Natural killer cell treated with Interleukin-12 subunit alpha and Interleukin-12 subunit beta and Interleukin-15 and Interleukin-18, amount 100 ng/mL, for 72 hours (primary cell): ENCODE results near the gene ABCC3. TPM values are rescaled to one million over a fixed set of nuclear protein-coding genes. Genes with fewer than 3 reads are reported as not detected.

ENCODE experiments used
- ATAC-seq, 2 donors: fragments of 150-1000 bp; cut with Tn5 transposase in 1 of 2; sonication (Bioruptor Pico), chemical (Tn5 transposase) in 1 of 2; 2 replicates each; pipeline ENCODE4 v1.10.0; 2021
- DNase-seq: peaks from one replicate; pipeline ENCODE4 v3.0.0; 2022; ENCODE audit warnings: low spot score
- H3K27ac Mint-ChIP-seq, 2 donors: 1 replicate in 1 of 2; 2 replicates in 1 of 2; pipeline ENCODE4 v1.8.0; 2022; ENCODE audit warnings: mixed read lengths in 2 of 2, mild to moderate bottlenecking in 1 of 2, moderate library complexity in 1 of 2
- H3K27me3 Mint-ChIP-seq, 2 donors: 1 replicate in 1 of 2; 2 replicates in 1 of 2; pipeline ENCODE4 v1.8.0; 2022; ENCODE audit warnings: mixed read lengths in 2 of 2
- H3K36me3 Mint-ChIP-seq: one replicate; pipeline ENCODE4 v1.8.0; 2022; ENCODE audit warnings: mixed read lengths
- H3K4me1 Mint-ChIP-seq, 2 donors: 1 replicate in 1 of 2; 2 replicates in 1 of 2; pipeline ENCODE4 v1.8.0; 2022; ENCODE audit warnings: low read depth in 2 of 2, mixed read lengths in 2 of 2, mild to moderate bottlenecking in 1 of 2
- H3K4me3 Mint-ChIP-seq: one replicate; pipeline ENCODE4 v1.8.0; 2022; ENCODE audit warnings: mixed read lengths
- H3K9me3 Mint-ChIP-seq: 2 replicates; pipeline ENCODE4 v1.8.0; 2022; ENCODE audit warnings: mixed read lengths
- total RNA-seq, 2 donors: library from RNA; stranded (reverse); gene quantifications; one replicate each; pipeline ENCODE4 v1.2.3, GENCODE V29; 2022

The ABCC3 gene
- total RNA-seq, 2 donors from 2014 or later: not detected

DNA sequence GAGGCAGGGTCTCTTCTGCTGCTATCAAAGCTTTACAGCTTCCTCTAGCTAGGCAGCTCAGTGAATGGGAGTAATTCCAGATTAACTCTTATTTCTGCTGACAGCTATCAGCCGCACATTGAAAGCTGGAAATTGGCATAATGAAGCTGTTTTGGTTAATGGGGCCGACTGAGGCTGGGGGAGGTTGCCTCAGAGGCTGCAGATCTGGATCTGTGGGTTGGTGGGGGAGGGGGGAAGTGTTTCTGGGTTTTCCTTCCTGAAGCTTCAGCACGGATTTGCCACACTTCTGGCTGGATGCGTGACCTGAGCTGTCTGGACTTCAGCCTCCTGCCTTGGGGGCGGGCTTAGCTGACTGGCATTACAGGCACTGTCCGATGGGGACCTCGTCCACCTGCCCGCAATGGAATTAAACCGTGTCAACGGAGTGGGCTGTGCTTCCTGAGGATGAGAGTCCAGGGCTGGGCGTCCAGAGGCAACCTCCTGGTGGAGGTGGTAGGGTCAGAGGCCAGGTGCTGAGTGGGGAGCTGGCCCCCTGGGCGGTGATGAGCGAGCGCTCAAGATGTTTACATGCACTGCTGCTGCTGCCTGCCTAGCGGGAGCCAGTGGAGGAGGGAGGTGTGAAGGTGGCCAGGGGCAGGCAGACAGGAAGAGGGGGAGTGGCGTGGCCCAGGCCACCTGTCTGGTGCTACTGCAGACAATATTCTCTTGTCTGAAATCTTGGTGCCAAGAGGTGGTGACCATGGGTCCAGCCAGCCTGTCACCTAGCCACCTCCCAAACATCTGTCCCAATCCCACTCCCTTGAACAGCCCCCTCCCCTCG, 6.7 kb upstream of the ABCC3 start:
- no peak overlapping the region for H3K4me3 Mint-ChIP-seq
- ATAC-seq (no peak), DNase-seq (no peak)
- peaks cover 27 to 32% of the 10 kb centered on the region in 2 donors for H3K27me3 Mint-ChIP-seq
- H3K27ac Mint-ChIP-seq: no peak overlapping the region
- H3K9me3 Mint-ChIP-seq: no peaks in the 10 kb centered on the region
- H3K4me1 Mint-ChIP-seq: peaks cover 0 to 11% of the 10 kb centered on the region in 2 donors
- H3K36me3 Mint-ChIP-seq: no peaks in the 10 kb centered on the region

DNA sequence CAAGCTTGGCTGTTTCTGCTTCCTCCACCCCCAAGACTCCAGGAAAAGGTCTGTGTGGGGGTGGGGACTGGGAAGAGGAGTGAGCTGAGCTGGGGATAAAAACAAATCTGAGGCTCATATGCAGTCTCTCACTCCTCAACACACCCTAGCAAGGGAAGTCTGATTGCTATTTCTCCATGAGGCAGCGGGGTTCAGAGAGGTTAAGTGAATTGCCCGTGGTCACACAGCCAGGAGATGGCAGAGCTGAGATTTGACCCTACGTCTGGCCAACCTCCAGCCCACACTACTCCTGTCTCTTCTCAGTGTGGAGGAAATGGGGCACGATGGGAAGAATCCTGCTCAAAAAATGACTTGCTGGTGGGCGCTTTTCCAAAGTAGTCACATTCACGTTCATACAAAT, 4.8 kb upstream of the ABCC3 start:
- Mint-ChIP-seq H3K36me3 (no peaks in the 10 kb centered on the region), H3K4me3 (no peak overlapping the region), H3K4me1 (peaks cover 0 to 14% of the 10 kb centered on the region in 2 donors), H3K27me3 (peaks cover 38 to 39% of the 10 kb centered on the region in 2 donors), H3K27ac (no peak overlapping the region), H3K9me3 (no peaks in the 10 kb centered on the region)
- DNase-seq: peak; percentile 44
- ATAC-seq: no peak

DNA sequence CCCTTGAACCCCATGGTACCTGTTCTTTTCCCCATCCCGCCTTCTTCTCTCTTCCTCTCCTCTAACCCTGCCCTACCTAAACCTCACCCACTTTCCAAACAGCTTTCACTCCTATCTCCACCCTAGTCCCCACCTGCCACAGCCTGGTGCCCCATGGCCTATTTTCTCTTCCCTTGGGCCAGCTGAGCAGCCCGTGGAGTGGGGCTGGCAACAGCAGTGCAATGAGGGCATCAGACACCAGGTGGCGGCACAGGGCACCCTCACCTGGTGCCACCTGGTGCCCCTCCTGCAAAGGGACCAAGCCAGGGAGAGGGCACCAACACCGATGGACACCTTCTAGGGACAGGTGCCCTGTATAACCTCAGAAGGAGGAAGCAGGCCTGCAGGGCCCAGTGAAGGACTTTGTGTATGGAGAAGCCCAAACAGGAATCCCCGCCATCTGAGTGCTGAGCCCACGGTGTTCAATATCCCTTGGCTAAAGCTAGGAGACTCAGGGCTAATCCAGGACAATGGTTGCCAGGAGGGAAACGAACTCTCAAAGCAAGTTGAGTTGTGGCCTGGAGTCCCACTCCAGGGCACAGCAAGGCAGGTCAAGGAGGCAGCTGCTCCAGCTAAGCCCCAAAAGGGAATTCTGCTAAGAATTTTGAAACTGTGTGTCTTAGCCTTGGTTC, 4.0 kb upstream of the ABCC3 start:
- Mint-ChIP-seq H3K27me3 (peaks cover 37 to 38% of the 10 kb centered on the region in 2 donors), H3K9me3 (no peaks in the 10 kb centered on the region), H3K4me3 (no peak overlapping the region), H3K27ac (no peak overlapping the region), H3K4me1 (peaks cover 0 to 14% of the 10 kb centered on the region in 2 donors), H3K36me3 (no peaks in the 10 kb centered on the region)
- DNase-seq (peak; percentile 55), ATAC-seq (peak in 1 of 2 donors; percentile 19)

DNA sequence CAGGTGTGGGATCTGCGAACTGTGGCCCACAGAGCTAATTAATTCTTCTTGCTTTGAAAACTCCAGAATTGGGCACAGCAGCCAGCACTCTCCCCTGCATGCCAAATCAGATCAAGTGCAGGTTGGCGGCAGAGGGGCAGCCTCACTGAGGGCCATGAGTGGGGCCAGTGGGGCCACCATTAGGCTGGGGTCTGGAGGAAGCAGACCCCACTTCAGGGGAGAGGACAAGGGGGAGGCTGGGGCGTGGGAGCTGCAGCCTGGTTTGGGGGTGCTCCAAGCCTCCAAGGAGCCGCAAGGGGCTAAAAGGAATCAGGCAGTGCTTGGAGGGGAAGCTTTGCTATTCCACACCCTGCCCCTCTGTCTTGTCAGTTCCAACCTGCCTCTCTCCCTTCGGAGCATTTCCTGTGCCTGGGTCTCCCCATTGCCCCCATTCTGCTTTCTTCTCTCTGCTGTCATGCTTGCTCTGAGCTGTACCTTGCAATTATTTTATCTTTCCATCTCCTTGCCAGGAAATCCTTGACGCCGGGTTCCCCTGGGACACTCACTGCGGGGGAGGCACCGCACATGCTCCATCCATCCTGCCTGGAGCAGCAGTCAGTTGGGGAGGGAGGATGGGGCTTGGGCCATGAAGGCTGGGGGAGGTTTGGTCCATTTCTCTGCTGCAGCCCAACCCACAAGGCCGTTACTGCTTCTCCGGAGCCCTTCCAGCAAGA, 3.3 kb upstream of the ABCC3 start:
- no peak for ATAC-seq
- Mint-ChIP-seq H3K9me3 (no peaks in the 10 kb centered on the region), H3K4me1 (peaks cover 0 to 14% of the 10 kb centered on the region in 2 donors), H3K27me3 (peaks cover 41 to 45% of the 10 kb centered on the region in 2 donors), H3K36me3 (no peaks in the 10 kb centered on the region), H3K4me3 (no peak overlapping the region), H3K27ac (no peak overlapping the region)
- peak; percentile 48 for DNase-seq

DNA sequence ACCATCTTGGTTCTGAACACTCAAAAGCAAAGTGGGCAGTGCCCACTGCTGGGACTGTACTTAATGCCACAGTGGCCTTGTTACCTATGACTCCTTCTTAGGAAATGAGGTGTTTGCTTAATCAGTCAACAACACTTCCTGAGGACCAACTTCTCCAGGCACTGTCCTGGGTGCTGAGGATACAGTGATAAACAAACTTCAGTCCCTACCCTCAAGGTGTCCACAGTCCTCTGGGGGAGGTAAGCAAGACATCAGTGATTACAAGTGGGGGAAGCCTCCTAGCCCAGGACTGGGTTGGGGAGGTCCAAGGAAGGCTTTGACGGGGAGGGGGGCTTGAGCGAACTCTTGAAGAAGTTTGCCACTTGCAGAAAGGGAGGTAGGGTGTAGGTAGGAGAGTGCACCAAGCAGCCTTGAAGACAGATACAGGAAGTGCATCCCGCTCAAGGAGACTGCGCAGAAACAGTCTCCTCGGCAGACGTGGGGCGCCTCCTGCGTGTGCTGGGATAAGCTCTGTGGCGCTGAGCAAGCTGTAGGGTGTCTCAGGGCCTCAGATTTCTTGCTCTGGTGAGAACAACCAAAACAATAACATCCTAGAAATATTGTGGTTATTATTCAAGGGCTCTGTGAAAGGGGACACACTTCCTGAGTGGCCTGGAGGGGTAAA, 2.6 kb upstream of the ABCC3 start:
- DNase-seq: peak; percentile 48
- no peak overlapping the region for H3K4me3 Mint-ChIP-seq
- H3K36me3 Mint-ChIP-seq: no peaks in the 10 kb centered on the region
- no peak overlapping the region for H3K27ac Mint-ChIP-seq
- peaks cover 0 to 14% of the 10 kb centered on the region in 2 donors for H3K4me1 Mint-ChIP-seq
- no peak for ATAC-seq
- no peaks in the 10 kb centered on the region for H3K9me3 Mint-ChIP-seq
- peaks cover 41 to 46% of the 10 kb centered on the region in 2 donors for H3K27me3 Mint-ChIP-seq

DNA sequence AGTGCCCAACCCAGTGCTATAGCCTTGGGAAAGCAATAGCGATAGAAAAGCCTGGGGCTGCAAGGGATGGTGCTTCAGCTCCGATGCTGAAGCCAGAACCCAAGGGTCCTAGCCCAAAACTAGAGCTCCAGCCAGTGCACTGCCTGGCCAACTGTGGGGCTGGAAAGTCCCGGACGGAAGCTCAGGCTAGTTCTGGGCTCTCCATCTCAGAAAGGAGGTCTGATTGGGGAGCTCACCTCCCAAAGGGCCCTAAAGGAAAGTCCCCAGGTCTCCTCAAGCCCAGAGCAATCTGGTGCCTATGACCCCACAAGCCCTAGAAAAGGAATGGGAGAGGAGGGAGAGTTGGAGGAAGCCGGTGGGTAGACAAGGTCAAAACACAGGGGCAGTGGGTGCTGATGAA, 2.0 kb upstream of the ABCC3 start:
- Mint-ChIP-seq H3K36me3 (no peaks in the 10 kb centered on the region), H3K9me3 (no peaks in the 10 kb centered on the region), H3K4me3 (no peak overlapping the region), H3K4me1 (peaks cover 0 to 10% of the 10 kb centered on the region in 2 donors), H3K27me3 (peaks cover 41 to 46% of the 10 kb centered on the region in 2 donors), H3K27ac (no peak overlapping the region)
- ATAC-seq (no peak), DNase-seq (peak; percentile 42)

DNA sequence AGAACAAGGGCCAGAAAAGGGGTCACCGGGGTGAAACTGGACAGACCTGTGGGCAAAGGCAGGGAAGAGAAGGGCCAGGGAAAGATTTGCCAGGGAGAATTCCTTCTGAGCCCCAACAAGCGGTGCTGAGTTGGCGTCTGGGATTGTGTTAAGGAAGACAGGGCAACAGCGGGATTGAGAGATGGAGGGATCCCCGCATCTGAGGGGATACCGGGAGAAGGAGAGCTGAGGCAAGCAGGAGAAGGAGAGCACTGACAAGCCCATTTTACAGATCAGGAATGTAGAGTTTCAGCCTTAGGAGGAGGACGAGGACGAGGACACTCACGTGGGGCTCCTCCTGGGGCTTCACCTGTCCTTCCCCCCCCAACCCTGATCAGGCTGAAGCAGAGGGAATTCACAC, 998 bp upstream of the ABCC3 start:
- H3K36me3 Mint-ChIP-seq: no peaks in the 10 kb centered on the region
- peaks cover 0 to 4% of the 10 kb centered on the region in 2 donors for H3K4me1 Mint-ChIP-seq
- no peak overlapping the region for H3K27ac Mint-ChIP-seq
- no peaks in the 10 kb centered on the region for H3K9me3 Mint-ChIP-seq
- DNase-seq: no peak
- no peak for ATAC-seq
- H3K27me3 Mint-ChIP-seq: peaks cover 43 to 50% of the 10 kb centered on the region in 2 donors
- no peak overlapping the region for H3K4me3 Mint-ChIP-seq

DNA sequence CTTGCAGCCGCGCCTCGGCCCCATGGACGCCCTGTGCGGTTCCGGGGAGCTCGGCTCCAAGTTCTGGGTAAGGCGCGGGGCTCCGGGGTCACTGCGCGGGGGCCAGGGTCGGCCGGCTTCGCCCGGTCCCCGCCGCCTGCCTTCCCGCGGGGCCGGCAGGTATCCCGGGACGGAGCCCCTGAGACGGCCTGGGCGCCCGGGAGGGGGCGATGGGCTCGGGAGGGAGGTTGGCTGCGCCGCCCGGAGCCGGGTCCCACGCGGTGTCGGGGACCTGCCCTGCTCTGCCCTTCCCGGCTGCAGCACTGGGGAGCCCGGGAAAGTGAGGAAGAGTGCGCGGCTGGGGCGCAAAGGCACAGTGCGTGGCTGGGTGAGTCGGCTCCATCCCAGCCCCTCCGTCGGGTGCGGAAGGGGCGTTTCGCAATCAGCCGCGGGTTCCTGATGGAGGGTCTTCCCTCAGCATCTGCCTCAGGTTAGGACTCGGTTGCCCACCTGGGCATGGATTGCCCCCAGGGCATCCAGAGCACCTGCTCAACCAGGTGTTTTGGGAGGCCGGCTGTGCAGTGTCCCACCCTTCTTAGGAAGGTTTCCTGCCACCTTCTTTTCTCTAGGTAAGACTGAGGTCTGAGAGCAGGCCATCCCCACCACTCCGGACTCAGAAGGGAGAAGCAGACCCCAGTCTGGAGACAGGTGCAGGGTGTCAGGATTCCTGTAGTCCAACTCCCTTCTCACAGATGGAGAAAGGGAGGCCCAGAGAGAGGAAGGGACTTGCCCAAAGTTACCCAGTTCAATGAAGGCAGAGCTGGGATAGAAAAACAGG, 442 bp downstream of the ABCC3 start:
- Mint-ChIP-seq H3K4me1 (peaks cover 0 to 4% of the 10 kb centered on the region in 2 donors), H3K27me3 (peaks cover 41 to 50% of the 10 kb centered on the region in 2 donors), H3K36me3 (no peaks in the 10 kb centered on the region), H3K27ac (no peak overlapping the region), H3K9me3 (no peaks in the 10 kb centered on the region), H3K4me3 (no peak overlapping the region)
- ATAC-seq (no peak), DNase-seq (peak; percentile 42)

DNA sequence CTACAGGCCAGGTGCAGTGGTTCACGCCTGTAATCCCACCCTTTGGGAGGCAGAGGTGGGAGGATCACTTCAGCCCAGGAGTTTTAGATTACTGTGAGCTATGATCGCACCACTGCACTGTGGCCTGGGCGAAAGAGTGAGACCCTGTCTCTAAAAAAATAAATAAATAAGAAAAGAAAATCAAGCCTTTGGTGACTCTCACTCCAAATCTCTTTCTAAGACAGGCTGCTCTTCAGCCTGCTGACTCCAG, 976 bp downstream of the ABCC3 start:
- no peak overlapping the region for H3K27ac Mint-ChIP-seq
- no peaks in the 10 kb centered on the region for H3K9me3 Mint-ChIP-seq
- no peaks in the 10 kb centered on the region for H3K36me3 Mint-ChIP-seq
- ATAC-seq (no peak), DNase-seq (peak; percentile 28)
- peaks cover 0 to 4% of the 10 kb centered on the region in 2 donors for H3K4me1 Mint-ChIP-seq
- H3K27me3 Mint-ChIP-seq: peaks cover 36 to 50% of the 10 kb centered on the region in 2 donors
- no peak overlapping the region for H3K4me3 Mint-ChIP-seq

DNA sequence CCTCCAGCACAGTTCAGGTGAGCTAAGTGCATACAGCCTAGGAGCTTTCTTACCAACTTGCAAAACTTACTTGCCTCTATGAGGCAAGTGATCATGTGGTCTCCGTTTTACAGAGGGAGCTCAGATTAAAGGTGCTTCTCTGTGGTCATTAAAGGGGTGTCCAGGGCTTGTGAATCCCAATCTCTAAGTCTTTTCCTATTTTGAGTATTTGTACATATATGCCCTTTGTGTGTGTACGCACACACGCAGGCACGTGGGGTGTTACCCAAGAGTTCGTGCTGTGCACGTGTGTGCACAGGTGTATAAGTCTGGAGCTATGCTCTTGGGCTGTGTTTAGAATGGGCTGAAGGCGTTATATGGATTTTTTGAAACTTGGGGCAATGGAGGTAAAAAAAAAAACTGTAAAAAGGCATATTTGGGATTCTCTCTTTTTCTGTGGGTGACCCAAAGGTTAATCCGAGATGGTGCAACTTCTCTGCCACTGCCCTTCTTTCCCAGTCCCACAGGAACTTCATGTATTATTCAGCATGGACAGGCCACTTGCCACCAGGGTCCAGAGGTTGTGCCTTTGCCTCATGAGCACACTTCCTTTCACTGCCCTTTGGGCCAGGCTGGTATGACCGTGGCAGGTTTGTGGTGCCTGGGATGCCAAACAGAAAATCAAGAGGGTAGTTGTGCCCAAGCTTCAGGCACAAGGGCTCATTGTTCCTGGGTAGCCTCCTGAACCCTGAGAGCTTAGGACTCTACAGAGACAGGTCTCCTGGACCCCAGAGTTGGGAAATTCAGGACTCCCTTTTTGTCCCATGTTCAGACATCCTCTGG, 1.5 kb downstream of the ABCC3 start:
- DNase-seq (peak; percentile 12), ATAC-seq (no peak)
- Mint-ChIP-seq H3K27me3 (peaks cover 35 to 50% of the 10 kb centered on the region in 2 donors), H3K4me1 (peaks cover 0 to 4% of the 10 kb centered on the region in 2 donors), H3K27ac (no peak overlapping the region), H3K9me3 (no peaks in the 10 kb centered on the region), H3K4me3 (no peak overlapping the region), H3K36me3 (no peaks in the 10 kb centered on the region)

DNA sequence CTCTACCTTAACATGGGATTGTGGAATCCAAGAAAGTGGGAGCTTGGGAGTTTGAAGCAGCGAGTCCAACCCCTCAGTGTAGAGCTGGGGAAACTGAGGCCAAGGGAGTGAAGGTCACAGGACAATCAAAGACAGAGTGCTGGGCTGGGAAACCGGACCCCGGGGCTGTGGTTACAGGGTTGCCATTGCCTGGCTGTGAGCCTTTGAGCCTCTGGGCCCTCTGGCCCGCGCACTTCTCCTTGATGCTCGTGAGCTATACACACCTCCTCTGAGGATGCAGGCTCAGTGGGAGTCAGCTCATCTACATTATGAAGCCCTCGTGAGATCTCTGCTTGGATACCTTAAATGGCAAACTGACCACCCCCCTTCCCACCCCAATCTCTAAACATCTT, 2.1 kb downstream of the ABCC3 start:
- H3K4me1 Mint-ChIP-seq: peaks cover 0 to 4% of the 10 kb centered on the region in 2 donors
- H3K4me3 Mint-ChIP-seq: no peak overlapping the region
- no peaks in the 10 kb centered on the region for H3K9me3 Mint-ChIP-seq
- no peak overlapping the region for H3K27ac Mint-ChIP-seq
- no peaks in the 10 kb centered on the region for H3K36me3 Mint-ChIP-seq
- peaks cover 32 to 45% of the 10 kb centered on the region in 2 donors for H3K27me3 Mint-ChIP-seq
- peak; percentile 26 for DNase-seq
- ATAC-seq: no peak

DNA sequence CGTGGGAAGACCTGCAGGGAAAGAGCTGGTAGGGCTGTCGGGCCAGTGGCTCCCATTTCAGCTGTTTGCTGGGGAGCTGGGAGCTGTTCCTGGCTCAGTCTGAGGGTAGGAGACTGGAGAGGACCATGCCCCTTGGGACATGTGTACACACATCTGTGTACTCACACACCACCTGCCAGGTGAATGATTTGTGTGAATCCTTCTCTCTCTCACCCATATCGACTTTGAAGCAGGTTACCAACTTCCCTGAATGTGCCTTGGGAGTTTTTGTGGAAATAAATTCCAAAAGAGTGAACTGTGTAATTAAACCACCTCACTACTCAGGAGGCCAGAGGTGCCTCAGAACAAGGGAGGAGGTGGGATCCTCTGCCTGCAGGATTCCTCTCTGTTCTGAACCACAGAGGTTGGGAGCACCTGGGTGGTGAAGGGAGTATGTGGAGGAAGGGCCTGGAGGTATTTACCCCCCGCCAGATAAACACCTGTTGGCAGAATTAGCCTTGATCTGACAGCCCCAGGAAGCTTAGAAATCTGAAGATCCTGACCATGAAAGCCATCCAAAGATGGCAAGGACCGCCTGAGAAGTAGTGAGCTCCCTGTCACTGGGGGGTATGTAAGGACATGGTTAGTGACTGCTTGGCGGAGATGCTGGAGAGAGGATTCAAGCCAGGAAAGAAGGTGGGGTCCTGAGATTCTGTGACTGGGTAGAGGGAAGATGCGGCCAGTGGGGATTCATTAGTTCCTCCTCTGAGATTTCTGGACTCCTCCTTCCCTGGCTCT, 3.3 kb downstream of the ABCC3 start:
- no peaks in the 10 kb centered on the region for H3K36me3 Mint-ChIP-seq
- no peak overlapping the region for H3K4me3 Mint-ChIP-seq
- H3K9me3 Mint-ChIP-seq: no peaks in the 10 kb centered on the region
- H3K4me1 Mint-ChIP-seq: peaks cover 0 to 4% of the 10 kb centered on the region in 2 donors
- ATAC-seq (no peak), DNase-seq (peak; percentile 29)
- peaks cover 23 to 32% of the 10 kb centered on the region in 2 donors for H3K27me3 Mint-ChIP-seq
- no peak overlapping the region for H3K27ac Mint-ChIP-seq
